Peyer's patch (tissue), 4 donors: ENCODE results near the gene TNFAIP8. TPM values are rescaled to one million over a fixed set of nuclear protein-coding genes. Genes with fewer than 3 reads are reported as not detected.
"Not testable (repeated sequence)": the region's sequence is repeated elsewhere in the genome, so short reads cannot be mapped to it uniquely, and the experiment has no call there.

Experiments
- DNase-seq, 3 donors: peaks; one replicate each; pipeline ENCODE4 v3.0.0-alpha.2; 2017 to 2019
- H3K27ac ChIP-seq, 4 donors: fragments of 200-600 bp; sonication (generic); one replicate each; pipeline ENCODE4 v1.5.1; 2016 to 2019
- H3K27me3 ChIP-seq, 2 donors: fragments of 200-600 bp; sonication (generic); one replicate each; pipeline ENCODE4 v1.5.1; 2019
- H3K36me3 ChIP-seq, 3 donors: fragments of 200-600 bp; sonication (generic); one replicate each; pipeline ENCODE4 v1.5.1; 2016 to 2019
- H3K4me1 ChIP-seq, 4 donors: fragments of 200-600 bp; sonication (generic); one replicate each; pipeline ENCODE4 v1.5.1; 2016 to 2019
- H3K4me3 ChIP-seq, 4 donors: fragments of 200-600 bp; sonication (generic); 1 replicate in 3 of 4; 2 replicates in 1 of 4; pipeline ENCODE4 v1.5.1; 2016 to 2019; ENCODE audit warnings: mild to moderate bottlenecking in 1 of 4
- H3K9me3 ChIP-seq, 4 donors: fragments of 200-600 bp; sonication (generic); one replicate each; pipeline ENCODE4 v1.5.1; 2016 to 2019; ENCODE audit warnings: mild to moderate bottlenecking in 1 of 4
- CTCF ChIP-seq, 6 experiments: fragments of 450-650 bp in 4 of 6; fragments of 200-600 bp in 2 of 6; sonication (generic) in 1 of 6; IDR thresholded peaks; one replicate each; pipeline ENCODE4 v1.5.1; 2017 to 2019; ENCODE audit warnings: antibody characterized with exemption in 6 of 6, mild to moderate bottlenecking in 3 of 6, moderate library complexity in 1 of 6
- POLR2A ChIP-seq, 2 donors: fragments of 450-650 bp; IDR thresholded peaks; one replicate each; pipeline ENCODE4 v1.5.1; 2017; ENCODE audit warnings: antibody characterized with exemption in 2 of 2, mild to moderate bottlenecking in 2 of 2, moderate library complexity in 2 of 2
- total RNA-seq, 4 donors: library from RNA; depleted of rRNA; stranded (reverse); fragments of >200 nt; gene quantifications; one replicate each; pipeline ENCODE4 v1.1.0, GENCODE V29; 2016

Gene TNFAIP8
- total RNA-seq, 4 donors from 2014 or later: 3.0 to 47.9 (median 10.2) TPM

GRCh38 chr5:119411361-119412278, 55.8 kb downstream of the TNFAIP8 start:
- peak; percentile 56 to 84 (median 66) for DNase-seq
- H3K27me3 ChIP-seq: no peaks in the 10 kb centered on the region
- no peaks in the 10 kb centered on the region for H3K9me3 ChIP-seq
- H3K36me3 ChIP-seq: no peaks in the 10 kb centered on the region
- peak overlapping the region; percentile 22 to 57 (median 42) for H3K4me3 ChIP-seq
- TF ChIP-seq POLR2A (IDR thresholded peaks at IDR 0.05) (no peak), CTCF (IDR thresholded peaks at IDR 0.05) (peak; percentile 85 to 98 (median 98))
- peak overlapping the region in 3 of 4 donors; percentile 17 to 59 (median 54) for H3K27ac ChIP-seq
- peaks cover 0 to 3% (median 0%) of the 10 kb centered on the region in 4 donors for H3K4me1 ChIP-seq

- no peaks in the 10 kb centered on the region for H3K9me3 ChIP-seq
- H3K4me3 ChIP-seq: peak overlapping the region in 3 of 4 donors; percentile 22 to 57 (median 50)
- no peak overlapping the region for H3K27ac ChIP-seq
- TF ChIP-seq POLR2A (IDR thresholded peaks at IDR 0.05) (no peak), CTCF (IDR thresholded peaks at IDR 0.05) (no peak)
- peaks cover 0 to 5% (median 2%) of the 10 kb centered on the region in 4 donors for H3K4me1 ChIP-seq
- no peaks in the 10 kb centered on the region for H3K27me3 ChIP-seq
- no peaks in the 10 kb centered on the region for H3K36me3 ChIP-seq
- DNase-seq: no peak
Measured at GRCh38 chr5:119412279-119413227, 56.7 kb downstream of the TNFAIP8 start.

GRCh38 chr5:119414124-119414734, 58.4 kb downstream of the TNFAIP8 start:
- H3K27me3 ChIP-seq, H3K36me3 ChIP-seq, H3K4me3 ChIP-seq, H3K9me3 ChIP-seq: not testable (repeated sequence)
- peak overlapping the region in 2 of 4 donors; percentile 42 to 63 for H3K27ac ChIP-seq
- peak in 2 of 3 donors; percentile 49 to 56 for DNase-seq
- H3K4me1 ChIP-seq: peaks cover 0 to 16% (median 4%) of the 10 kb centered on the region in 4 donors

- Histone ChIP-seq H3K9me3 (no peaks in the 10 kb centered on the region), H3K4me1 (peaks cover 0 to 20% (median 4%) of the 10 kb centered on the region in 4 donors), H3K27ac (peak overlapping the region in 1 of 4 donors; percentile 68), H3K27me3 (no peaks in the 10 kb centered on the region), H3K36me3 (no peaks in the 10 kb centered on the region), H3K4me3 (no peak overlapping the region)
- DNase-seq: no peak
- TF ChIP-seq POLR2A (IDR thresholded peaks at IDR 0.05): no peak
- TF ChIP-seq CTCF (IDR thresholded peaks at IDR 0.05): no peak
Measured at GRCh38 chr5:119417891-119418605, 62.2 kb downstream of the TNFAIP8 start.

- TF ChIP-seq POLR2A (IDR thresholded peaks at IDR 0.05) (no peak), CTCF (IDR thresholded peaks at IDR 0.05) (peak in 1 of 6 experiments; percentile 5)
- Histone ChIP-seq H3K27ac (peak overlapping the region in 2 of 4 donors; percentile 52 to 68), H3K36me3 (no peaks in the 10 kb centered on the region), H3K27me3 (no peaks in the 10 kb centered on the region), H3K4me3 (no peak overlapping the region), H3K4me1 (peaks cover 0 to 20% (median 4%) of the 10 kb centered on the region in 4 donors), H3K9me3 (no peaks in the 10 kb centered on the region)
- peak in 2 of 3 donors; percentile 54 for DNase-seq
Measured at GRCh38 chr5:119418606-119419100, 62.8 kb downstream of the TNFAIP8 start.
